A673 (cell line): ENCODE measurements around the gene HMCN1.

Experiments
- CTCF ChIP-seq: fragments of 300-800, 200-600 bp; sonication (generic); conservative IDR thresholded peaks from 2 replicates; pipeline ENCODE4 v1.5.1; 2017; ENCODE audit warnings: low read depth, mild to moderate bottlenecking, antibody characterized with exemption, low read length, moderate library complexity, mixed read lengths
- EZH2 ChIP-seq: fragments of 200-600 bp; sonication (generic); IDR thresholded peaks from 2 replicates; pipeline ENCODE4 v1.6.1; 2017; ENCODE audit warnings: borderline replicate concordance, low read depth, mild to moderate bottlenecking, mixed read lengths, antibody characterized with exemption, low read length; ENCODE audit not compliant: poor library complexity, severe bottlenecking

DNA sequence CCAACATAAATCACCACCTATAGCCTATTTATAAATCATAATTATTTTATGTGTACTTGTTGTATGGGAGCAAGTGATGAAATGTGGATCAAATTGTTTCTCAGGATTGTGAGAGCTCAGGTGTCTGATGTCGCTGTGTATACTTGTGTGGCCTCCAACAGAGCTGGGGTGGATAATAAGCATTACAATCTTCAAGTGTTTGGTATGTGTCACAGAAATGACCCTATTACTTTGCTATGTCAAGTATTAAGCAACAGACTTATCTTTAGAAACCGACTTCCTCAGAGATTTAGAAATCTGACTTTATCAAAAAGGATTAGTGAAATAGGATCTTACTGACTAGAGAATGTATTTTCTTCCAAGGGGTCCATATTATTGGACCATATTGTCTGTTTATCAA, 360.0 kb downstream of the HMCN1 start:
- TF ChIP-seq EZH2 (no peak), CTCF (no peak)
